Measurements from ENCODE around the gene RALGAPA2. TPM values are rescaled to one million over a fixed set of nuclear protein-coding genes. Genes with fewer than 3 reads are reported as not detected.

Gene RALGAPA2
- total RNA-seq, 1 experiment from 2014 or later = 13.4 TPM

GRCh38 chr20:20641783-20642182 is 70.7 kb downstream of the RALGAPA2 start:
- H3K27ac ChIP-seq (ENCODE audit: low read length) = no peak overlapping the region
- intact Hi-C loops (cut with micrococcal nuclease; ENCODE audit: unreplicated experiment) = no loop called here
- TF ChIP-seq, protein P1, sequence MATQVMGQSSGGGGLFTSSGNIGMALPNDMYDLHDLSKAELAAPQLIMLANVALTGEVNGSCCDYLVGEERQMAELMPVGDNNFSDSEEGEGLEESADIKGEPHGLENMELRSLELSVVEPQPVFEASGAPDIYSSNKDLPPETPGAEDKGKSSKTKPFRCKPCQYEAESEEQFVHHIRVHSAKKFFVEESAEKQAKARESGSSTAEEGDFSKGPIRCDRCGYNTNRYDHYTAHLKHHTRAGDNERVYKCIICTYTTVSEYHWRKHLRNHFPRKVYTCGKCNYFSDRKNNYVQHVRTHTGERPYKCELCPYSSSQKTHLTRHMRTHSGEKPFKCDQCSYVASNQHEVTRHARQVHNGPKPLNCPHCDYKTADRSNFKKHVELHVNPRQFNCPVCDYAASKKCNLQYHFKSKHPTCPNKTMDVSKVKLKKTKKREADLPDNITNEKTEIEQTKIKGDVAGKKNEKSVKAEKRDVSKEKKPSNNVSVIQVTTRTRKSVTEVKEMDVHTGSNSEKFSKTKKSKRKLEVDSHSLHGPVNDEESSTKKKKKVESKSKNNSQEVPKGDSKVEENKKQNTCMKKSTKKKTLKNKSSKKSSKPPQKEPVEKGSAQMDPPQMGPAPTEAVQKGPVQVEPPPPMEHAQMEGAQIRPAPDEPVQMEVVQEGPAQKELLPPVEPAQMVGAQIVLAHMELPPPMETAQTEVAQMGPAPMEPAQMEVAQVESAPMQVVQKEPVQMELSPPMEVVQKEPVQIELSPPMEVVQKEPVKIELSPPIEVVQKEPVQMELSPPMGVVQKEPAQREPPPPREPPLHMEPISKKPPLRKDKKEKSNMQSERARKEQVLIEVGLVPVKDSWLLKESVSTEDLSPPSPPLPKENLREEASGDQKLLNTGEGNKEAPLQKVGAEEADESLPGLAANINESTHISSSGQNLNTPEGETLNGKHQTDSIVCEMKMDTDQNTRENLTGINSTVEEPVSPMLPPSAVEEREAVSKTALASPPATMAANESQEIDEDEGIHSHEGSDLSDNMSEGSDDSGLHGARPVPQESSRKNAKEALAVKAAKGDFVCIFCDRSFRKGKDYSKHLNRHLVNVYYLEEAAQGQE (IDR thresholded peaks at IDR 0.05; ENCODE audit: insufficient read depth in 1 of 2, low read depth in 2 of 2, low read length in 1 of 2) = no peak
- TF ChIP-seq POLR2AphosphoS5 (IDR thresholded peaks at IDR 0.05; ENCODE audit: low read depth, low read length) (no peak), CTCF (IDR thresholded peaks at IDR 0.05) (no peak), SIN3A (IDR thresholded peaks at IDR 0.05; ENCODE audit: borderline replicate concordance, insufficient read depth, low read depth, low read length) (no peak), TCF7L2 (IDR thresholded peaks at IDR 0.05; ENCODE audit: low read depth, low read length) (no peak)
- ChIA-PET POLR2A (no interaction called here), CTCF (no interaction called here)
- BruUV-seq (replicated peaks) = no TSS peak
- H3K36me3 ChIP-seq (ENCODE audit: control insufficient read depth, insufficient read depth, low read length) = no peaks in the 10 kb centered on the region
- H3K4me1 ChIP-seq (ENCODE audit: control insufficient read depth, insufficient read depth, low read length) = no peaks in the 10 kb centered on the region
- H3K27me3 ChIP-seq (ENCODE audit: control insufficient read depth, insufficient read depth, low read length) = no peaks in the 10 kb centered on the region
- ATAC-seq (no peak), DNase-seq (ENCODE audit: low read depth, low spot score) (no peak)
- no peaks in the 10 kb centered on the region for H3K9me3 ChIP-seq (ENCODE audit: control insufficient read depth, insufficient read depth, low read depth, low read length)
- no peak overlapping the region for H3K4me3 ChIP-seq (ENCODE audit: low read depth in 2 of 2, low read length in 2 of 2)
- in situ Hi-C loops (cut with HindIII; ENCODE audit: low pct_unique_long_range_greater_than_20kb, low sequenced_read_pairs) = no loop called here

- no peak for DNase-seq (ENCODE audit: low read depth, low spot score)
- intact Hi-C loops (cut with micrococcal nuclease; ENCODE audit: unreplicated experiment) (no loop called here), in situ Hi-C loops (cut with HindIII; ENCODE audit: low pct_unique_long_range_greater_than_20kb, low sequenced_read_pairs) (no loop called here)
- no TSS peak for BruUV-seq (replicated peaks)
- no peaks in the 10 kb centered on the region for H3K9me3 ChIP-seq (ENCODE audit: control insufficient read depth, insufficient read depth, low read depth, low read length)
- no peaks in the 10 kb centered on the region for H3K36me3 ChIP-seq (ENCODE audit: control insufficient read depth, insufficient read depth, low read length)
- no peak for TF ChIP-seq CTCF (IDR thresholded peaks at IDR 0.05)
- TF ChIP-seq, protein P1 (IDR thresholded peaks at IDR 0.05; ENCODE audit: insufficient read depth in 1 of 2, low read depth in 2 of 2, low read length in 1 of 2) = no peak
- no peak for TF ChIP-seq SIN3A (IDR thresholded peaks at IDR 0.05; ENCODE audit: borderline replicate concordance, insufficient read depth, low read depth, low read length)
- no peak for TF ChIP-seq TCF7L2 (IDR thresholded peaks at IDR 0.05; ENCODE audit: low read depth, low read length)
- TF ChIP-seq POLR2AphosphoS5 (IDR thresholded peaks at IDR 0.05; ENCODE audit: low read depth, low read length) = no peak
- H3K27me3 ChIP-seq (ENCODE audit: control insufficient read depth, insufficient read depth, low read length) = no peaks in the 10 kb centered on the region
- no peak overlapping the region for H3K4me3 ChIP-seq (ENCODE audit: low read depth in 2 of 2, low read length in 2 of 2)
- H3K27ac ChIP-seq (ENCODE audit: low read length) = no peak overlapping the region
- no peaks in the 10 kb centered on the region for H3K4me1 ChIP-seq (ENCODE audit: control insufficient read depth, insufficient read depth, low read length)
- ATAC-seq = no peak
- ChIA-PET POLR2A (no interaction called here), CTCF (no interaction called here)
Observed at GRCh38 chr20:20638878-20639277, 73.6 kb downstream of the RALGAPA2 start.

All from Panc1 (cell line).